Mucosa of descending colon (tissue), 3 donors: ENCODE measurements around the gene LYRM7. TPM values are rescaled to one million over a fixed set of nuclear protein-coding genes. Genes with fewer than 3 reads are reported as not detected.

ENCODE experiments used
- ATAC-seq: fragments of 200-7000 bp; cut with Tn5 transposase; one replicate; pipeline ENCODE4 v1.9.1; 2020; ENCODE audit warnings: mild to moderate bottlenecking, moderate library complexity
- DNase-seq, 3 donors: peaks; one replicate each; pipeline ENCODE4 v3.0.0-alpha.2; 2020
- H3K36me3 ChIP-seq: fragments of 200-600 bp; one replicate; pipeline ENCODE4 v1.8.0; 2021; ENCODE audit warnings: low read depth, mild to moderate bottlenecking
- H3K4me1 ChIP-seq: fragments of 200-600 bp; one replicate; pipeline ENCODE4 v1.8.0; 2021; ENCODE audit warnings: low read depth, mild to moderate bottlenecking
- H3K4me3 ChIP-seq: fragments of 200-600 bp; one replicate; pipeline ENCODE4 v1.8.0; 2021; ENCODE audit warnings: mild to moderate bottlenecking
- H3K9me3 ChIP-seq: fragments of 200-600 bp; one replicate; pipeline ENCODE4 v1.8.0; 2021; ENCODE audit warnings: mild to moderate bottlenecking
- CTCF ChIP-seq: fragments of 200-600 bp; IDR thresholded peaks from one replicate; pipeline ENCODE4 v1.8.0; 2022; ENCODE audit warnings: antibody characterized with exemption, mild to moderate bottlenecking
- intact Hi-C, 2 donors: fragments of 100-400 bp; cut with DNase I in 1 of 2; cut with micrococcal nuclease in 1 of 2; formaldehyde crosslinking; loops; one replicate each; pipeline versions ENCODE4 v1.11.0 to v1.11.1; 2022; cut with DNase I, micrococcal nuclease
- total RNA-seq, 3 donors: library from RNA; stranded (reverse); fragmentation: NEBNext Ultra II Directional in 2 of 3; extraction: Animal tissue kit (Norgen Biotek cat#: 25700) in 2 of 3; gene quantifications; one replicate each; pipeline versions ENCODE4 v1.2.1 to v1.2.4, GENCODE V29; 2021 to 2023
- donor health status: DM: no; HTN: no; CAD: no; lungs with moderate emphysema.
- donor health status: DM: no; HTN: no; CAD: no.
- donor health status: DM: no; HTN: yes; CAD: no.

The LYRM7 gene
- total RNA-seq, 3 donors from 2014 or later: 11.2 to 12.9 (median 11.7) TPM

- no peaks in the 10 kb centered on the region for H3K9me3 ChIP-seq
- ATAC-seq (no peak), DNase-seq (no peak)
- TF ChIP-seq CTCF: no peak
- intact Hi-C loops: no loop called here
- H3K4me3 ChIP-seq: no peak overlapping the region
- no peaks in the 10 kb centered on the region for H3K4me1 ChIP-seq
- H3K36me3 ChIP-seq: no peaks in the 10 kb centered on the region
Observed at GRCh38 chr5:131217791-131218190, 47.0 kb downstream of the LYRM7 start.

- intact Hi-C loops: no loop called here
- H3K36me3 ChIP-seq: no peaks in the 10 kb centered on the region
- H3K9me3 ChIP-seq: no peaks in the 10 kb centered on the region
- no peak overlapping the region for H3K4me3 ChIP-seq
- no peak for TF ChIP-seq CTCF
- DNase-seq (no peak), ATAC-seq (no peak)
- peaks cover 1% of the 10 kb centered on the region for H3K4me1 ChIP-seq
Observed at GRCh38 chr5:131218392-131218791, 47.6 kb downstream of the LYRM7 start.

GRCh38 chr5:131220566-131220965, 49.8 kb downstream of the LYRM7 start:
- TF ChIP-seq CTCF: no peak
- intact Hi-C loops: no loop called here
- DNase-seq (no peak), ATAC-seq (no peak)
- no peak overlapping the region for H3K4me3 ChIP-seq
- H3K36me3 ChIP-seq: no peaks in the 10 kb centered on the region
- H3K4me1 ChIP-seq: peaks cover 16% of the 10 kb centered on the region
- no peaks in the 10 kb centered on the region for H3K9me3 ChIP-seq

GRCh38 chr5:131221008-131221703, 50.4 kb downstream of the LYRM7 start:
- no peak for TF ChIP-seq CTCF
- peaks cover 16% of the 10 kb centered on the region for H3K4me1 ChIP-seq
- ATAC-seq (no peak), DNase-seq (no peak)
- H3K4me3 ChIP-seq: no peak overlapping the region
- intact Hi-C loops: no loop called here
- no peaks in the 10 kb centered on the region for H3K36me3 ChIP-seq
- no peaks in the 10 kb centered on the region for H3K9me3 ChIP-seq

- no peak for ATAC-seq
Observed at GRCh38 chr5:131221888-131222287, 51.1 kb downstream of the LYRM7 start.

More at GRCh38 chr5:131221888-131222287, 51.1 kb downstream of the LYRM7 start:
- TF ChIP-seq CTCF: no peak
- Histone ChIP-seq H3K9me3 (no peaks in the 10 kb centered on the region), H3K4me3 (no peak overlapping the region), H3K4me1 (peaks cover 16% of the 10 kb centered on the region), H3K36me3 (no peaks in the 10 kb centered on the region)
- DNase-seq: no peak
- intact Hi-C loops: no loop called here
